ENCODE measurements around the gene NNT. TPM values are rescaled to one million over a fixed set of nuclear protein-coding genes. Genes with fewer than 3 reads are reported as not detected.

The NNT gene
- total RNA-seq, 3 donors from 2014 or later (not counting 1 experiment from before 2014, with no cell fraction given), result 57.0 to 66.1 (median 64.6) TPM

- TF ChIP-seq, protein P1, sequence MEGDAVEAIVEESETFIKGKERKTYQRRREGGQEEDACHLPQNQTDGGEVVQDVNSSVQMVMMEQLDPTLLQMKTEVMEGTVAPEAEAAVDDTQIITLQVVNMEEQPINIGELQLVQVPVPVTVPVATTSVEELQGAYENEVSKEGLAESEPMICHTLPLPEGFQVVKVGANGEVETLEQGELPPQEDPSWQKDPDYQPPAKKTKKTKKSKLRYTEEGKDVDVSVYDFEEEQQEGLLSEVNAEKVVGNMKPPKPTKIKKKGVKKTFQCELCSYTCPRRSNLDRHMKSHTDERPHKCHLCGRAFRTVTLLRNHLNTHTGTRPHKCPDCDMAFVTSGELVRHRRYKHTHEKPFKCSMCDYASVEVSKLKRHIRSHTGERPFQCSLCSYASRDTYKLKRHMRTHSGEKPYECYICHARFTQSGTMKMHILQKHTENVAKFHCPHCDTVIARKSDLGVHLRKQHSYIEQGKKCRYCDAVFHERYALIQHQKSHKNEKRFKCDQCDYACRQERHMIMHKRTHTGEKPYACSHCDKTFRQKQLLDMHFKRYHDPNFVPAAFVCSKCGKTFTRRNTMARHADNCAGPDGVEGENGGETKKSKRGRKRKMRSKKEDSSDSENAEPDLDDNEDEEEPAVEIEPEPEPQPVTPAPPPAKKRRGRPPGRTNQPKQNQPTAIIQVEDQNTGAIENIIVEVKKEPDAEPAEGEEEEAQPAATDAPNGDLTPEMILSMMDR (IDR thresholded peaks at IDR 0.05), result no peak
- WGBS (ENCODE audit: insufficient coverage), result 90% methylated on average over 1 of the region's 1 CpG
- H3K9me3 Mint-ChIP-seq, result no peaks in the 10 kb centered on the region
- Histone ChIP-seq H3K36me3 (ENCODE audit: control insufficient read depth, insufficient read depth, low read length) (no peaks in the 10 kb centered on the region), H3K4me3 (ENCODE audit: low read length) (no peak overlapping the region), H3K27me3 (ENCODE audit: control insufficient read depth, insufficient read depth, low read length) (no peaks in the 10 kb centered on the region), H3K4me1 (ENCODE audit: control insufficient read depth, insufficient read depth, low read length) (no peaks in the 10 kb centered on the region), H3K9me3 (ENCODE audit: control insufficient read depth, insufficient read depth, low read length) (no peaks in the 10 kb centered on the region), H3K27ac (ENCODE audit: low read length) (no peak overlapping the region)
- intact Hi-C loops (cut with micrococcal nuclease), result no loop called here
- ATAC-seq, result no peak
- H3K4me1 Mint-ChIP-seq, result no peaks in the 10 kb centered on the region
- H3K27ac Mint-ChIP-seq, result no peak overlapping the region
- H3K4me3 Mint-ChIP-seq, result no peak overlapping the region
- H3K27me3 Mint-ChIP-seq (ENCODE audit: low read depth in 2 of 2), result no peaks in the 10 kb centered on the region
- H3K36me3 Mint-ChIP-seq, result no peaks in the 10 kb centered on the region
- DNase-seq, result no peak
Observed at GRCh38 chr5:43584166-43584699, 18.7 kb upstream of the NNT start.

DNA sequence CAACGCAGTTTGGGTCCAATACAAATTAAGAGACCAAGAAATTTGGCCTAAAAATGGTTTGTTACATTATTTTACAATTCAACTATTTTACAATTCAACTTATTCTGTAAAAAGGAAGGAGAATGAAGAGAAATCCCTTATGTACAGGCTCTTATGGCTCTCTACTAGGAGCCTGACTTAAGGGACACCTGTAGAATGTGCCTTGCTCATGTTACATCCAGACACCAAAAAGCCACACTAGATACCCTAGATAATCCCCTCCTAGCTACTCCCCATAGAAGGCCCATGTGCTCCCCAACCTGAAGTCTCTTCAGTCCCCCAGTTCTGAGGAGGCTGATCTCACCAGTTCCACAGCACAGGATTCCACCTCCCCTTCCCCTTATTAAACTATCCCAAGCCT is 14.1 kb upstream of the NNT start:
- Mint-ChIP-seq H3K27ac (no peak overlapping the region), H3K4me3 (no peak overlapping the region), H3K36me3 (peaks cover 7% of the 10 kb centered on the region), H3K4me1 (peaks cover 6 to 9% of the 10 kb centered on the region in 2 donors), H3K27me3 (ENCODE audit: low read depth in 2 of 2) (no peaks in the 10 kb centered on the region), H3K9me3 (no peaks in the 10 kb centered on the region)
- WGBS (ENCODE audit: insufficient coverage), result 86% methylated on average over 1 of the region's 1 CpG
- Histone ChIP-seq H3K27me3 (ENCODE audit: control insufficient read depth, insufficient read depth, low read length) (no peaks in the 10 kb centered on the region), H3K27ac (ENCODE audit: low read length) (no peak overlapping the region), H3K4me3 (ENCODE audit: low read length) (no peak overlapping the region), H3K4me1 (ENCODE audit: control insufficient read depth, insufficient read depth, low read length) (no peaks in the 10 kb centered on the region), H3K9me3 (ENCODE audit: control insufficient read depth, insufficient read depth, low read length) (no peaks in the 10 kb centered on the region), H3K36me3 (ENCODE audit: control insufficient read depth, insufficient read depth, low read length) (no peaks in the 10 kb centered on the region)
- TF ChIP-seq, protein P1 (IDR thresholded peaks at IDR 0.05), result no peak
- DNase-seq (no peak), ATAC-seq (no peak)
- intact Hi-C loops (cut with micrococcal nuclease), result no loop called here

DNA sequence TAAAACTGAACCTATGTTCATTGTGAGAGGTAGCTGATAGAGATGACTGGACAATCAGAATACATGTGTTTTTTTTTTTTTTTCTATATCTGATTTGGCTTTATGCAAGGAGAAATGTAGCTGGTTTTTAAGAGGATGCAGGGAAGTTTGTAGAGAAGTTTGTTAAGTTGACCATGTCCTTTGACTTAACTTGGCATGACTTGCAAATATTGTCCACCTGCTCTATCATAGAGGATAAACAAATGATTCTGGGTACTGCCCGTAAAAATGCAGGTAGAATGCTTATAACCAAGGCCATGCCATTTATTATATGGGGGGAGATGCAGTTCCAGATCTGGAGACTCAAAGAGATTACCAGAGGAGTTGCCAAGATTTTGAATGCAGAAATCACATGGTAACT is 13.7 kb upstream of the NNT start:
- no peaks in the 10 kb centered on the region for H3K4me1 ChIP-seq (ENCODE audit: control insufficient read depth, insufficient read depth, low read length)
- no peaks in the 10 kb centered on the region for H3K9me3 ChIP-seq (ENCODE audit: control insufficient read depth, insufficient read depth, low read length)
- no peak for DNase-seq
- H3K4me3 ChIP-seq (ENCODE audit: low read length), result no peak overlapping the region
- H3K36me3 ChIP-seq (ENCODE audit: control insufficient read depth, insufficient read depth, low read length), result no peaks in the 10 kb centered on the region
- no peak for ATAC-seq
- H3K27me3 ChIP-seq (ENCODE audit: control insufficient read depth, insufficient read depth, low read length), result no peaks in the 10 kb centered on the region
- Mint-ChIP-seq H3K36me3 (peaks cover 7% of the 10 kb centered on the region), H3K9me3 (no peaks in the 10 kb centered on the region), H3K27ac (no peak overlapping the region), H3K4me1 (peaks cover 6 to 9% of the 10 kb centered on the region in 2 donors), H3K4me3 (no peak overlapping the region), H3K27me3 (ENCODE audit: low read depth in 2 of 2) (no peaks in the 10 kb centered on the region)
- WGBS (ENCODE audit: insufficient coverage), result 94% methylated on average over 1 of the region's 1 CpG
- TF ChIP-seq, protein P1 (IDR thresholded peaks at IDR 0.05), result no peak
- intact Hi-C loops (cut with micrococcal nuclease), result no loop called here
- H3K27ac ChIP-seq (ENCODE audit: low read length), result no peak overlapping the region

DNA sequence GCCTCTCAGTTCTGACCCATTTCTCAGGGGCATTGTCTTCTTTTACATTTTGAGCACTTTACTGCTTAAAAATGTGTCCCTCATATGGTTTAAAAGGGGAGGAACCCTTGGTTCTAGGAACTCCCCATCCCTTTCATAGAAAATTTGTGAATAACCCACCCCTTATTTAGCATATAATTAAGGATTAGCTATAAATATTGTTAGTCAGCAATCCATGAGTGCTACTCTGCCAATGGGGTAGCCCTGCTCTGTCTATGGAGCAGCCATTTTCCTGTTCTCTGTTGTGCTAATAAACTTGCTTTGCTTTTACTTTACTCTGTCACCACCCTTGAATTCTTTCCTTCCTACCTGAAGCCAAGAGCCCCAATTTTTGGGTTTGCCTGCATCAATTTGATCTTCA is 12.3 kb upstream of the NNT start:
- Histone ChIP-seq H3K4me3 (ENCODE audit: low read length) (no peak overlapping the region), H3K36me3 (ENCODE audit: control insufficient read depth, insufficient read depth, low read length) (no peaks in the 10 kb centered on the region), H3K27ac (ENCODE audit: low read length) (no peak overlapping the region), H3K27me3 (ENCODE audit: control insufficient read depth, insufficient read depth, low read length) (no peaks in the 10 kb centered on the region), H3K9me3 (ENCODE audit: control insufficient read depth, insufficient read depth, low read length) (no peaks in the 10 kb centered on the region), H3K4me1 (ENCODE audit: control insufficient read depth, insufficient read depth, low read length) (no peaks in the 10 kb centered on the region)
- ATAC-seq (no peak), DNase-seq (no peak)
- Mint-ChIP-seq H3K4me3 (no peak overlapping the region), H3K27ac (no peak overlapping the region), H3K9me3 (no peaks in the 10 kb centered on the region), H3K36me3 (peaks cover 7% of the 10 kb centered on the region), H3K27me3 (ENCODE audit: low read depth in 2 of 2) (no peaks in the 10 kb centered on the region), H3K4me1 (peaks cover 6 to 9% of the 10 kb centered on the region in 2 donors)
- TF ChIP-seq, protein P1 (IDR thresholded peaks at IDR 0.05), result no peak
- intact Hi-C loops (cut with micrococcal nuclease), result no loop called here
